ENCODE measurements around the gene CCDC88C. TPM values are rescaled to one million over a fixed set of nuclear protein-coding genes. Genes with fewer than 3 reads are reported as not detected.

Gene CCDC88C
- total RNA-seq, 2 donors from 2014 or later, result 3.5 to 5.0 TPM

DNA sequence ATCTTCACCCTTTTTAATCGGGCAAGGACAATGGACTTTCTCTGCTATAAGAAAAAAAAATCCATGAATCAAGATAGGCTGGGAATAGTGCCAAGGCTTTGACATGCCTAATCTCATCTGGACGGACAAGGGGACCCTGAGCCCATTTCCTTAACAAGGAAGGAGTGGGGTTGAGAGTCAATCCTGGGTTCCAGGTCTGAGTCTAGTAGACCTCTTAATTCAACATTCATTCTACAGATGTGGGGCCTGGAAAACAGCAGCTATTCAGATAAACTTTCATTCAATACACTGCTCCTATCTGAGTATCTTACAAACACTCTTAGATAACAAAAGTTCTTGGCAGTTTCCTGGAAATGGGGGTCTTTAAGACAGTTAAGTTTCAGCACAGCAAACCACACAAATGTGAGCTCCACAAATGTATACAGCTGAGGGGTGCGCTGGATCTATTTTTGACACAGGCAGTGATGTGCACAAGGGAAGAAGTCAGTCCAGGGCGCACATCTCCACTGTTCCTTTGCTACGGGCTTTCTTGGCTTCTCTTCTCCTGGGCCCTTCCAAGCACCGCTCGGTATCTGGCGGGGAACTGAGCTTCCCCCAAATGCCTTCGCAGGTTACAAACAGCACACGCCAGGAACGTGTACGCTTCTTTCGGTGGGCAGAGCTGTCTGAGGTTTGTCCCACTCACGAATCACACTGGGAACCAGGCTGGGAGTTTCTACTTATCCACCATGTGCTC, 90.9 kb downstream of the CCDC88C start:
- ATAC-seq, result no peak
- no peak for DNase-seq
- intact Hi-C loops (cut with DNase I), result no loop called here

- no peak for DNase-seq
- intact Hi-C loops (cut with DNase I), result loop anchor here in 1 of 2 donors (5.0 kb wide), 1 partner anchor 92 kb away; the partner anchor contains the start of gene CCDC88C
- ATAC-seq, result peak; percentile 3 to 44
Measured at GRCh38 chr14:91324606-91325575, 92.7 kb downstream of the CCDC88C start.

- DNase-seq, result peak; percentile 88
- intact Hi-C loops (cut with DNase I), result loop anchor here (1.0 to 5.0 kb wide), 2 partner anchors 93 to 94 kb away; partner anchors contain the start of gene CCDC88C (in 1 of the 2)
Measured at GRCh38 chr14:91323671-91324605, 93.7 kb downstream of the CCDC88C start.

DNA sequence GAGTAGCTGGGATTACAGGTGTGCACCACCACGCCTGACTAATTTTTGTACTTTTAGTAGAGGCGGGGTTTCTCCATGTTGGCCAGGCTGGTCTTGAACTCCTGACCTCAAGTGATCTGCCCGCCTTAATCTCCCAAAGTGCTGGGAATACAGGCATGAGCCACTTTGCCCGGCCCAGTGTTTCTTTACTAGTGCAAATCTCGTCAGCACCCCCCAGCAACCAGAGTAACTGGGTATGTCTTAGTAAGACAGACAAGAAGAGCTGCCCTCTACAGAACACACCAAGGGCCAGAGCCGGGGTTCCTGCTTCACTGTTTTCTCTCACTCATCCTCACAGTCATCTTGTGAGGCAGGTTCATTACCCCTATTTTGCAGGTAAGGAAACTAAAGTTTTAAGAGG, 94.6 kb downstream of the CCDC88C start:
- intact Hi-C loops (cut with DNase I), result loop anchor here (1.0 to 5.0 kb wide), 2 partner anchors 94 to 95 kb away; partner anchors contain the start of gene CCDC88C (in 1 of the 2)
- no peak for DNase-seq
- ATAC-seq, result no peak

More at GRCh38 chr14:91323671-91324605, 93.7 kb downstream of the CCDC88C start:
- peak; percentile 79 to 89 for ATAC-seq

GRCh38 chr14:91322623-91323022, 95.0 kb downstream of the CCDC88C start:
- ATAC-seq (no peak), DNase-seq (no peak)
- intact Hi-C loops (cut with DNase I), result loop anchor here (1.0 to 5.0 kb wide), 2 partner anchors 95 to 96 kb away; partner anchors contain the start of gene CCDC88C (in 1 of the 2)

GRCh38 chr14:91321131-91321530, 96.5 kb downstream of the CCDC88C start:
- intact Hi-C loops (cut with DNase I), result loop anchor here in 1 of 2 donors (5.0 kb wide), 1 partner anchor 96 kb away; the partner anchor contains the start of gene CCDC88C
- ATAC-seq (no peak), DNase-seq (no peak)

DNA sequence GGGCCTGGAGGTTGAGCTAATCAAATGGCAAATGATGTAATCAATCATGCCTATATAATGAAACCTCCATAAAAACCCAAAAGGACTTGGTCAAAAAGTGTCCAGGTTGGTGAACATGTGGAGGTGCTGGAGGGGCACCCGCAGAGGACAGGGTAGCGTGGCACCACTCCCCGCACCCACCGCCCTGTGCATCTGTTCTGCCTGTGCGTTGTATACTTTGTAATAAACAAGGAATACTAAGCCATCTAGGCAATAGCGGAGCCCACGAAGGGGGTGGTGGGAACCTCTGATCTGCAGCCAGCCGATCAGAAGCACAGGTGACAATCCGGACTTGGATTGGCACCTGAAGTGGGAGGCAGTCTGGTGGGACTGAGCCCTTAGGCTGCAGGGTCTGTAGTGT, 97.4 kb downstream of the CCDC88C start:
- intact Hi-C loops (cut with DNase I), result loop anchor here in 1 of 2 donors (5.0 kb wide), 1 partner anchor 97 kb away; the partner anchor contains the start of gene CCDC88C

GRCh38 chr14:91318911-91319310, 98.7 kb downstream of the CCDC88C start:
- DNase-seq (no peak), ATAC-seq (no peak)
- intact Hi-C loops (cut with DNase I), result no loop called here

More for the DNA sequence above, 97.4 kb downstream of the CCDC88C start:
- DNase-seq (no peak), ATAC-seq (no peak)

- DNase-seq, result peak; percentile 89
- ATAC-seq, result peak; percentile 67 to 90
- intact Hi-C loops (cut with DNase I), result no loop called here
Measured at GRCh38 chr14:91317381-91318308, 100.0 kb downstream of the CCDC88C start.

DNA sequence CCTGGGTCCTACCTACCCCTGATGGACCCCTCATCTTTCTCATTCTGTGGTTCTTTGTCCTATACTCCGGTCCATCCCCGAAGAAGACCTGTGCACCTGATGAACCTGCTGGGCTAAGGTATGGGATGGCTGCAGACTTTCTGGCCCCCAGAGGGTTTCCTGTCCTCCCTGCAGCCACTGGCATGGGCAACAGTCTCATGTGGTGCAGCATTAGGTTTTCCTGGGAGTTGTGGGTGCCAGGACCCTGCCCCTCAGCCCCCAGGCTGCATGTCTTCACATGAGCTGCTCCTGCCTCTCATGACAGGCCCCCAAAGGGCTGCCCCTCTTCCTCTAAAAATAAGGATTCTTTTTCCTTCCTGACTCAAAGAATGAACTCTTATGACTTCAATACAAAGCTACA, 100.9 kb downstream of the CCDC88C start:
- DNase-seq, result no peak
- ATAC-seq, result no peak
- intact Hi-C loops (cut with DNase I), result no loop called here

DNA sequence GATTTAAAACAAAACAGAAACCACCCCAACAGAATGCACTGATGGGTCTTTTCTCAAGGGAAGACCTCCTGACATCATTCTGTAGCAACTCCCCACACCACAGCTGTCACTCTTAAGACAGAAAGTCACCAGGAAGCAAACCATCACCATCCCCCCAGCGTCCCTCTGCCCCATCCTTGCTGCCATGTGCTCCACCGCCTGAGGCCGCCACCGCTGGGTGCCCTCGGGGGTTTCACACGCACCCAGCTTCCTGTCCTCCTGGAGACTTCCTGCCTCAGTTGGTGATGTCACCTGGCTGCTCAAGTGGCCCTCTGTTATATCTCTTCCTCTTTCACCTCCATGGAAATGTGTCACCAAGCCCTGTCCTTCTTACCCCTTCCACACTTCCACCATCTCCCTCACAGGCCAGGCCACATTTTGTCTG, 101.8 kb downstream of the CCDC88C start:
- intact Hi-C loops (cut with DNase I), result no loop called here
- peak in 1 of 2 donors; percentile 27 for ATAC-seq
- DNase-seq, result no peak

DNA sequence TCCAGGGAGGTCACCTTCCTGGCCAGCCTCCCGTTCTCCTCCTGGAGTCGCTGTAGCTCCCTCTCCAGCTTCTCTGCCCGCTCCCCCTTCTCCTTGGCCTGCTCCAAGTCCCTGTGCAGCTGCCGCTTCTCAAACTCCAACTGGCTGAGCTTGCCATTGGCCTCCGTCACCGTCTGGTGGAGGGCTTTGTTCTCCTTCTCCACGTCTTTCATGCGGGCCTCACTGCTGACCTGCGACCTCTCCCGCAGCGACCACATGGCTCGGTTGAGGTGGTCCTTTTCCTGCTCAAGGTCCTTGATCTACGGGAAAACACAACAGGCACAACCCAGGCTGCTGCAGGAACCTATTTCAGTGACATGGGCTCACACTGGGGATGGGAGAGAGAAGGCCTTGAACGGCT, 103.8 kb downstream of the CCDC88C start:
- no peak for ATAC-seq
- no peak for DNase-seq
- intact Hi-C loops (cut with DNase I), result no loop called here

DNA sequence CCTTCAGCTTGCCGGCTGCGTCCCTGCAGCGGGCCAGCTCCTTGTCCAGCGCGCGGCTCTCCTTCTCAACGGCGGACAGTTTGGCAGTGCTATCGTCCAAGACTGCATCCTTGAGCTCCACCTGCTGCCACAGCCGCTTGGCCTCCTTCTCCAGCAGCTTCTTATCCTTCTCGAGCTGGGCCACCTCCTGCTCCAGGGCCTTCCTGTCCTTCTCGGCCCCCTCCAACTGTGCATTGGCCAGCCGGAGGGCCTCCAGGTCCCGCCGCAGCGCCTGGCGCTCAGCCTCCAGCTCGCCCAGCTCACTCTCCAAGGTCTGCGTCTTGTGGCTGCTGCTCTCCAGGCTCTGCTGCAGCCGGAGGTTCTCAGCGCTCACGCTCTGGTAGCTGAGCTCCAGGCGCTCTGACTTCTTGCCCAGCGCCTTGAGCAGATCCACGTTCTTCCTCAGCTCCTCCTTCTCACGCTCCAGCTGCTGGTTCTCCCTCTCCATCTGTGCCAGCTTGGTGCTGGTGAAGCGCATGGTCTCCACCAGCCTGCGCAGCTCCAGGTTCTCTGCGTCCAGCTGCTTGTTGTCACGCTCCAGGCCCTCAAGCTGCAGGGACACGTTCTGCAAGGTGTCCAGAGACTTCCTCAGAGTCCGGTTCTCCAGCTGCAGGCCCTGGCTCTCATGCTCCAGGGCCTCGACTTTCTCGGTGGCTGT, 104.3 kb downstream of the CCDC88C start:
- ATAC-seq (no peak), DNase-seq (no peak)
- intact Hi-C loops (cut with DNase I), result no loop called here

DNA sequence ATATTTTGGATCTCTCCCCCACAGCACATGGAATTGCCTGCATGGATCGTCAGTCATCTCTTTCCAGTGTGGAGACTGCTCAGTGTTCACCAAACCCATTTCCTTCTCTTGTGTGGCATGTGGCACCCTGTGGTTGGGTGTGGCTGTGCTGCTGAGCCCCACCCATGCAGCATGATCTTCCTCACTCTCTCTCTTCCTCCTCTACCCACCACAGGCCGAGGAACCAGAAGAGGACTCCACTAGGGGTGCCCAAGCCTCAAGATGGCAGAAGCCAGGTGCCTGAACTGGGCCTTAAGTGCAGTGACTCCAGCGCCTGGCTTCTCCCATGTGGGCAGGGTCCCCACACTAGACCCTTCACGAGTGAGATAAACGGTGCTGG, 106.3 kb downstream of the CCDC88C start:
- intact Hi-C loops (cut with DNase I), result no loop called here
- ATAC-seq (peak in 1 of 2 donors; percentile 39), DNase-seq (no peak)

DNA sequence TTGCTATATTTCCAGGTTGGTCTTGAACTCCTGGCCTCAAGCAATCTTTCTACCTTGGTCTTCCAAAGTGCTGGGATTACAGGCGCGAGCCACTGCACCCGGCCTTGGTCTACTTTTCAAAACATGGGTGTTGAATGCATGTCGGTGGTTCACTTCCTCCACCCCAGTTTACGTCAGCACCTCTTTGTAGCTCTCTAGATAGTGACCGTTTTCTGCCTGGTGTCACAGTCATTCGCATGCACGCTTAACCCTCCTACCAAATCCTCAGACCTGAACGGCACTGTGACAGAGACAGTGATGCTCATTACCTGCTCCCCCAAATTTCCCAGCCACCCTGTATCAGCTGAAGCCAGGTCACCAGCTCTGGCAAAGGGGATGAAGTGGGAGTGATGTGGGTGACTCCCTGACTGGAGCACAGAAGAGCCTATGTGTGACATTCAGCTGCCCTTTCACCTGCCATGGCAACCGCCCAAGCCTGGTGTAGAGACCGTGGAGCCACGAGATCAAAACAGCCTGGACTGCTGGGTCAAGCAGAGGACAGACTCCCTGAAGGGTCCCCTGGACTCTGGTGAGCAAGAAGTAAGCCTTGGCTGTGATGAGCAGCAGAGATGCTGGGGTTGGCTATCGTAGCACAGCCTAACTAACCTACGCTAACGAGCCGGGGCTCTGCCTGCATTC, 106.9 kb downstream of the CCDC88C start:
- intact Hi-C loops (cut with DNase I), result no loop called here
- no peak for DNase-seq

GRCh38 chr14:91309756-91310280, 107.8 kb downstream of the CCDC88C start:
- intact Hi-C loops (cut with DNase I), result no loop called here
- DNase-seq (no peak), ATAC-seq (no peak)

More for the DNA sequence above, 106.9 kb downstream of the CCDC88C start:
- no peak for ATAC-seq

Data from left cardiac atrium (tissue), 4 donors.